ENCODE results near the gene CHST15. TPM values are rescaled to one million over a fixed set of nuclear protein-coding genes. Genes with fewer than 3 reads are reported as not detected.
A peak's percentile ranks its signal among the peaks of the same experiment; 100 is the strongest.

CHST15 gene
- total and polyA plus RNA-seq, 2 of the 13 experiments (the other 11 are each of a cell fraction or from before 2014, with no cell fraction given), result 1.4 to 94.7 TPM

DNA sequence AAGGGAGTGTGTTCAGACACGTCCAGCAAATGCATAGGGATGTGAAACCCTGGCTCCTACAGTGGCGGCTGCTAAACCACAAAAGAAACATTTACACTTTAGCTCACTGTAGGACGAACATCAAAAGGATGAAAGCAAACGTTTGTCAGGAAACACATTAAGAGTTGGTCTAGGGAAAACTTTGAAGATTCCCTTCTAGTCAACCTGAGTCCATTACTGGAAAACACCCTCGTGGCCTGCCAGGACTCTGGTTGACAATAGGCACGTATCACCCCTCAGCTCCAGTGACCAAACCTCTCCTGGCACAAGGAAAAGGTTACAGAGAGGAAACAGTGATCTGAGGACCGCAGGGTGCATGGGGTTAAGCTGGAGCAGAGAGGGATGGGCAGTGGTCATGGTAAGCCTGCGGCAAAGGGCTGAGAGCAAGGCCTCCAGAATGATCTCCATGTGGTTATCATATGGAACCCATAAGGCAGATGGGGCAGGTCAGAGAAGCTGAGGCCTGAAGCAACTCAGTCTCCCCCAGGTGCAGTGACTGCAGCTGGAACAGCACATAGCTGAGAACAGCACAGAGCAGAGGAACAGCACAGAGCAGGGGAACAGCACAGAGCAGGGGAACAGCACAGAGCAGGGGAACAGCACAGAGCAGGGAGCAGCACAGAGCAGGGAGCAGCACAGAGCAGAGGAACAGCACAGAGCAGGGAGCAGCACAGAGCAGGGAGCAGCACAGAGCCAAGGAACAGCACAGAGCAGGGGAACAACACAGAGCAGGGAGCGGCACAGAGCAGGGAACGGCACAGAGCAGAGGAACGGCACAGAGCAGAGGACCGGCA, 49.9 kb downstream of the CHST15 start (continued):
- TF ChIP-seq, protein P1, sequence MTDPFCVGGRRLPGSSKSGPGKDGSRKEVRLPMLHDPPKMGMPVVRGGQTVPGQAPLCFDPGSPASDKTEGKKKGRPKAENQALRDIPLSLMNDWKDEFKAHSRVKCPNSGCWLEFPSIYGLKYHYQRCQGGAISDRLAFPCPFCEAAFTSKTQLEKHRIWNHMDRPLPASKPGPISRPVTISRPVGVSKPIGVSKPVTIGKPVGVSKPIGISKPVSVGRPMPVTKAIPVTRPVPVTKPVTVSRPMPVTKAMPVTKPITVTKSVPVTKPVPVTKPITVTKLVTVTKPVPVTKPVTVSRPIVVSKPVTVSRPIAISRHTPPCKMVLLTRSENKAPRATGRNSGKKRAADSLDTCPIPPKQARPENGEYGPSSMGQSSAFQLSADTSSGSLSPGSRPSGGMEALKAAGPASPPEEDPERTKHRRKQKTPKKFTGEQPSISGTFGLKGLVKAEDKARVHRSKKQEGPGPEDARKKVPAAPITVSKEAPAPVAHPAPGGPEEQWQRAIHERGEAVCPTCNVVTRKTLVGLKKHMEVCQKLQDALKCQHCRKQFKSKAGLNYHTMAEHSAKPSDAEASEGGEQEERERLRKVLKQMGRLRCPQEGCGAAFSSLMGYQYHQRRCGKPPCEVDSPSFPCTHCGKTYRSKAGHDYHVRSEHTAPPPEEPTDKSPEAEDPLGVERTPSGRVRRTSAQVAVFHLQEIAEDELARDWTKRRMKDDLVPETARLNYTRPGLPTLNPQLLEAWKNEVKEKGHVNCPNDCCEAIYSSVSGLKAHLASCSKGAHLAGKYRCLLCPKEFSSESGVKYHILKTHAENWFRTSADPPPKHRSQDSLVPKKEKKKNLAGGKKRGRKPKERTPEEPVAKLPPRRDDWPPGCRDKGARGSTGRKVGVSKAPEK (CRISPR knock-in tag; IDR thresholded peaks at IDR 0.05; ENCODE audit: borderline replicate concordance), result no peak
- TF ChIP-seq GFI1 (CRISPR knock-in tag; IDR thresholded peaks at IDR 0.05; ENCODE audit: borderline replicate concordance) (peak; percentile 79; the same call in 1 of the 2 replicates), ARNT2 (CRISPR knock-in tag; IDR thresholded peaks at IDR 0.05; ENCODE audit: low read depth) (peak; percentile 78; the same call in 1 of the 2 replicates), HNRNPL (IDR thresholded peaks at IDR 0.05; ENCODE audit: low read depth, low read length) (no peak), SNRNP70 (IDR thresholded peaks at IDR 0.05; ENCODE audit: low read depth, low read length) (no peak), HHEX (CRISPR knock-in tag; IDR thresholded peaks at IDR 0.05) (no peak), ZNF337 (CRISPR knock-in tag; IDR thresholded peaks at IDR 0.05; ENCODE audit: borderline replicate concordance, low read depth) (peak; percentile 44; the same call in 1 of the 2 replicates), POLR2A (IDR thresholded peaks at IDR 0.05; ENCODE audit: insufficient read depth in 1 of 2, low read depth in 2 of 2, low read length in 2 of 2) (peak in 1 of 2 experiments; percentile 46; a peak in 1 of 4 replicates), ZNF782 (CRISPR knock-in tag; IDR thresholded peaks at IDR 0.05; ENCODE audit: borderline replicate concordance) (no peak), FOXA1 (IDR thresholded peaks at IDR 0.05) (no peak), FOXA1 (CRISPR knock-in tag; IDR thresholded peaks at IDR 0.05) (peak; percentile 58), JUNB (CRISPR knock-in tag; IDR thresholded peaks at IDR 0.05; ENCODE audit: borderline replicate concordance) (peak; percentile 84)
- TF ChIP-seq, protein P2, sequence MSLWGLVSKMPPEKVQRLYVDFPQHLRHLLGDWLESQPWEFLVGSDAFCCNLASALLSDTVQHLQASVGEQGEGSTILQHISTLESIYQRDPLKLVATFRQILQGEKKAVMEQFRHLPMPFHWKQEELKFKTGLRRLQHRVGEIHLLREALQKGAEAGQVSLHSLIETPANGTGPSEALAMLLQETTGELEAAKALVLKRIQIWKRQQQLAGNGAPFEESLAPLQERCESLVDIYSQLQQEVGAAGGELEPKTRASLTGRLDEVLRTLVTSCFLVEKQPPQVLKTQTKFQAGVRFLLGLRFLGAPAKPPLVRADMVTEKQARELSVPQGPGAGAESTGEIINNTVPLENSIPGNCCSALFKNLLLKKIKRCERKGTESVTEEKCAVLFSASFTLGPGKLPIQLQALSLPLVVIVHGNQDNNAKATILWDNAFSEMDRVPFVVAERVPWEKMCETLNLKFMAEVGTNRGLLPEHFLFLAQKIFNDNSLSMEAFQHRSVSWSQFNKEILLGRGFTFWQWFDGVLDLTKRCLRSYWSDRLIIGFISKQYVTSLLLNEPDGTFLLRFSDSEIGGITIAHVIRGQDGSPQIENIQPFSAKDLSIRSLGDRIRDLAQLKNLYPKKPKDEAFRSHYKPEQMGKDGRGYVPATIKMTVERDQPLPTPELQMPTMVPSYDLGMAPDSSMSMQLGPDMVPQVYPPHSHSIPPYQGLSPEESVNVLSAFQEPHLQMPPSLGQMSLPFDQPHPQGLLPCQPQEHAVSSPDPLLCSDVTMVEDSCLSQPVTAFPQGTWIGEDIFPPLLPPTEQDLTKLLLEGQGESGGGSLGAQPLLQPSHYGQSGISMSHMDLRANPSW (CRISPR knock-in tag; IDR thresholded peaks at IDR 0.05; ENCODE audit: borderline replicate concordance), result peak; percentile 95; the same call in 1 of the 2 replicates
- TF ChIP-seq, protein P3, sequence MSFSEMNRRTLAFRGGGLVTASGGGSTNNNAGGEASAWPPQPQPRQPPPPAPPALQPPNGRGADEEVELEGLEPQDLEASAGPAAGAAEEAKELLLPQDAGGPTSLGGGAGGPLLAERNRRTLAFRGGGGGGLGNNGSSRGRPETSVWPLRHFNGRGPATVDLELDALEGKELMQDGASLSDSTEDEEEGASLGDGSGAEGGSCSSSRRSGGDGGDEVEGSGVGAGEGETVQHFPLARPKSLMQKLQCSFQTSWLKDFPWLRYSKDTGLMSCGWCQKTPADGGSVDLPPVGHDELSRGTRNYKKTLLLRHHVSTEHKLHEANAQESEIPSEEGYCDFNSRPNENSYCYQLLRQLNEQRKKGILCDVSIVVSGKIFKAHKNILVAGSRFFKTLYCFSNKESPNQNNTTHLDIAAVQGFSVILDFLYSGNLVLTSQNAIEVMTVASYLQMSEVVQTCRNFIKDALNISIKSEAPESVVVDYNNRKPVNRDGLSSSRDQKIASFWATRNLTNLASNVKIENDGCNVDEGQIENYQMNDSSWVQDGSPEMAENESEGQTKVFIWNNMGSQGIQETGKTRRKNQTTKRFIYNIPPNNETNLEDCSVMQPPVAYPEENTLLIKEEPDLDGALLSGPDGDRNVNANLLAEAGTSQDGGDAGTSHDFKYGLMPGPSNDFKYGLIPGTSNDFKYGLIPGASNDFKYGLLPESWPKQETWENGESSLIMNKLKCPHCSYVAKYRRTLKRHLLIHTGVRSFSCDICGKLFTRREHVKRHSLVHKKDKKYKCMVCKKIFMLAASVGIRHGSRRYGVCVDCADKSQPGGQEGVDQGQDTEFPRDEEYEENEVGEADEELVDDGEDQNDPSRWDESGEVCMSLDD (CRISPR knock-in tag; IDR thresholded peaks at IDR 0.05; ENCODE audit: borderline replicate concordance), result peak; percentile 26; the same call in 1 of the 2 replicates

All from HepG2 (cell line).